HG03103 (cell line): ENCODE data around the gene MIR17HG.
"Not testable (repeated sequence)": the region's sequence is repeated elsewhere in the genome, so short reads cannot be mapped to it uniquely, and the experiment has no call there.

ENCODE experiments used
- ATAC-seq: cut with Tn5 transposase; IDR thresholded peaks from one replicate; pipeline ENCODE4 v1.9.1; 2021; ENCODE audit warnings: low read depth; ENCODE audit not compliant: unreplicated experiment

MIR17HG gene

DNA sequence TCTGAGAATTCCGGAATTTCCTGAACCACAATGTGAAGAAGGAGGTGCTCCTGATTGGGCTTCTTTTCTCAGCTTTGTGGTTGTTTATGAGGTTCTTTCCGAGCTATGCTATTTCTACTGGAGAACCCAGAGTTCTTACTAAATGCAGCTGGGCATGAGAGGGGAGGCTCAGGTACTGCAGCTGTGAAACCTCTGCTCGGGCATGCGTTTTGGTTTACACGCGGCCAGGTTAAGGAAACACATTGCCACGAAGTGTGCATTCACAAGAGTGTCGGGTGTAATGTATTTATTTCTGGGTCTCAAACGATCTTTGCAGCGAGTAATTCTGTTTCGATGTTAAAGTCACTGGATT lies 661 bp upstream of the MIR17HG start:
- peak; percentile 25 for ATAC-seq

- peak; percentile 23 for ATAC-seq
These were observed 764 bp downstream of the MIR17HG start for GRCh38 chr13:91347996-91348905.

GRCh38 chr13:91348906-91349435 lies 1.5 kb downstream of the MIR17HG start:
- peak; percentile 39 for ATAC-seq

GRCh38 chr13:91349992-91350911 lies 2.8 kb downstream of the MIR17HG start:
- ATAC-seq = no peak

DNA sequence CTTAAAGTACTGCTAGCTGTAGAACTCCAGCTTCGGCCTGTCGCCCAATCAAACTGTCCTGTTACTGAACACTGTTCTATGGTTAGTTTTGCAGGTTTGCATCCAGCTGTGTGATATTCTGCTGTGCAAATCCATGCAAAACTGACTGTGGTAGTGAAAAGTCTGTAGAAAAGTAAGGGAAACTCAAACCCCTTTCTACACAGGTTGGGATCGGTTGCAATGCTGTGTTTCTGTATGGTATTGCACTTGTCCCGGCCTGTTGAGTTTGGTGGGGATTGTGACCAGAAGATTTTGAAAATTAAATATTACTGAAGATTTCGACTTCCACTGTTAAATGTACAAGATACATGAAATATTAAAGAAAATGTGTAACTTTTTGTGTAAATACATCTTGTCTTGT lies 3.6 kb downstream of the MIR17HG start:
- no peak for ATAC-seq

DNA sequence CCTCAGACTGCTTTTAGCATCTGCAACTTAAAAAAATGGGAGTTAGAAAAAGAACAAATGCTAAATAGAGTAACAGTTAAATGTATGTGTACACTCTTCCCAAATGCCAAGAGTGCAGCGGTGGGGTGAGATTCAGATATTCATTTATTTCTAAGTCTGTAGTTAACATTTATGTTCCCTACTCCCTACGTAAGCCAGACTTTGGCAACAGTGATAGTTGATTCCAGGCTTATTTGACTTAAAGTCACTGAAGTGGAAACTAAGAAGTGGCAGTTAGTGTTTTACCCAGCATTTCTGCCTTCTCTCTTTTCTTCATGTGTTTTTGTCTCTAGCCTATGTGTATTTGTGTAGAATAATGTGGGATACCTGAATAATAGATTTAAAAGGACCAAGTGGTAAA lies 4.5 kb downstream of the MIR17HG start:
- ATAC-seq = no peak

DNA sequence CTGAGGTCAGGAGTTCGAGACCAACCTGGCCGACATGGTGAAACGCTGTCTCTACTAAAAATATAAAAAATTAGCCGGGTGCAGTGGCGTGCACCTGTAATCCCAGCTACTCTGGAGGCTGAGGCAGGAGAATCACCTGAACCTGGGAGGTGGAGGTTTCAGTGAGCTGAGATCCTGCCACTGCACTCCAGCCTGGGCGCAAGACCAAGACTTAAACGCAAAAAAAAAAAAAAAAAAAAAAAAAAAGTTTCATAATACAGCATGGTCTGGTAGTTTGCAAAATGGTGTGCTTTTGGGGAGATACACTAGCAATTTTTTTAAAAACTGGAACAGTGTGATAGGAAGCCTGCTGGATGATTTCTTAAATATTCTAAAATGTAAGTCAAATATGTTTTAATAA lies 5.4 kb downstream of the MIR17HG start:
- not testable (repeated sequence) for ATAC-seq

DNA sequence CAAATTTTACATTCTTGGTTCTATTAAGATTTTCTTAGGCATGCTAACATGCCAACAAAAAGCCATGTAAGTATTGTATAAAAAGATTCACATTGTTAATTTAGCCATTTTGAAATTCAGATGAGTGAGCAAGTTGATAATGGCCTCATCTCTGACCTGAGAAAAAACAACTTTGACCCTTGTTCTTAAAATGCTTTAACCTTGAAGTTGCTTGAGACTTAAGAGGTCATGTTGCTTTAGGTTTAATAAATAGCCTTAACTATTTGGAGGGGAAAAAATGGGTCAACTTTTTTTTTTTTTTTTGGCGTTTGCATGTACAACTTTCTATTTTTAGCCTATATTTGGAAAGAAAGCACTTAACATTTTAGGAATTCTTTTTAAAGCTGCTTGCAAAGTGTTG lies 6.0 kb downstream of the MIR17HG start:
- ATAC-seq = no peak

DNA sequence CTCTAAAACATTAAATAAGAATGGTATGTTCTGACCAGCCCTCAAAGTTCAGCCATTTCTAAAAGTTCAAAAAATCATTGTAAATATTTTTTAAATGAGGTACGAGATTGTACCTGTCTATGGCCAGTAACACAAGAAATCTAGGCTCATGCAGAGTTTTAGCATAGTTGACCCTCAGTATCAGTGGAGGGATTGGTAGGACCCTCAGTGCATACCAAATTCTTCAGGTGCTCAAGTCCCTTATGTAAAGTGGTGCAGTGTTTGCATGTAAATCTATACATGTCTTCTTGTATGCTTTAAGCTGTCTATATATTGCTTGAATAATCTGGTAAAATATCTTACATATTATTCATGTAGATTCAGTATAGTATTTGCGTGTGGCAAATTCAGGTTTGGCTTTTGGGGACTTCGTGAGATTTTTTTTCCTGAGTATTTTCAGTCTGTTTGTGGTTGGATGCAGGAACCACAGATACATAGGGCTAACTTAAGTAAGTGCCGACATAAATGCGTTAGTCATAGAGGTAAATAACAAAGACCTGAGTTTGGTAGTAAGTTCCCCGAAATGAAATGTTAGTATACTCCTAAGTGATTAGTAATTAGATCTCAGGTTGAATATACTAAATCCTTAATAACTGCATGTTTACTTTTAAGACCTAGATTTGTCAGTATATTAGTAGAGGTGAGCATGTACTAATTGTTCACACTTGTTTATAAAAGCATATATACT lies 7.8 kb downstream of the MIR17HG start:
- no peak for ATAC-seq

DNA sequence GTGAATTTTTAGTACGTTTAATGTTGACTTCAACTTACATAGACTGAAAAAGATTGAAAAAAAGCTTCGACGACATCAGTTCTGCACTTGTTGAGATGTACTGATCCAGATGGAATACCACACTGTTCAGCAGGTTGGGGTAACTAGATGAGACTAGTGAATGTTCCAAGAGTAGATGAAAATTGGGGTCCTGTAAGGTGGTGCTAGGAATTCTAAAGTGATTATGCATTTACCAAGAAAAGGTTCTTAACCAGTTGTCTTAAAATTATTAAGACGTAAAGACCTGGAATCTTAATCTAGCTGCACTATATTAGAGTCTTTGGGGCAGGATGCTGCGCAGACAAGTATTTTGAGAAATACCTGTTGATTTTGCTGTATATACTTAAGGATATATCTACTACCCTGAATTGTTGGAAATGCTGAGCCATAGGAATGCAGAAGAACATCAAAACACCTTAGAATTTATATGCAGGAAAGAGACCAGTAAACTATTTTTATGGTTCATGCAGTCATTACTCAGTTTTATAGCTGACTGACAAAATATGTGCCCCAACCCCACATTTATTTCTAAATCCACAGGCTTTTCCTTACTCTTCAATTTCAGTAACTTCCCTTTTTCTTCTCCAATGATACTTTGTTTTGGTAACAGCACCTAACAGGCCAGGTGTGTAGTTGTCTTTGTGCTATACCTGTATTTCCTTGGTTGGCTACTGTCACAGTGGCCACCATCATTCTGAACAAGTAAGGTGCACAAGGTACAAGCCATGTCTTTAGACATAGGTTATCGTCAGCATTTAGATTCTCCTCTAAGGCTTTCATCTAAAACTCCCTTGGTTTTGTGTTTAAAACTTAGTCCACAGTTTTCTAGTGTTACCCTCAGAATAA lies 8.6 kb downstream of the MIR17HG start:
- no peak for ATAC-seq

DNA sequence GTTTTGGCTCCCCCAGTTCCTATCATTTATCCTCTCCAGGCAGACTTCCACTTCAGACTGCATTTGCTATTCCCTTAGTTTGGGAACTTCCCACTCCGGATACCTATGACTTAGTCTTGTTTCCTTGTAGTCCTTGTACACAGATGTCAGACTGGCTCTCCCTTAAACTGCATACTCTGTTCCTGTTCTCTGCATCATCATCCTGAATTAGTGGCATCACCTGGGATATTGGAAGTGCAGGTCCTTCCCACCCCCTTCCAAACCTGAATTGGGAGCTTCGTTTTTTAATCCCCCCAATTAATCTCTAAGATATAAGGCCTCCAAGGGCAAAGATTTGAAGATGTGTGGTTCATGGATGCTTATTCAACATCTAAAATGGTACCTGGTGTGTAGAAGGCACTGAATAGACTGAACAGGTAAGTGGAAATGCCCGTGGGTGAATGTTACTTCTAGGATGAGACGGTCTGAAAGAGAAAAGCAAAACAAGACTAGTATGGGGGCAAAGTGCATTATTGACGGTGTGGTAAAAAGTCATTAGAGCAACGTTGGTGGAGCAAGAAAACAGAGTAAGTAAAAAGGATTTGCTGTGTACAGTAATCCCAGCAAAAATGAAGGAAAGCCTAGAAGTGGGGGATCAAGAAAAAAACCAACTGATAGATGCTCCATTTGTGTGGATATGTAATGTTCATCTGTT lies 9.6 kb downstream of the MIR17HG start:
- no peak for ATAC-seq

GRCh38 chr13:91357613-91358386 lies 10.3 kb downstream of the MIR17HG start:
- no peak for ATAC-seq

DNA sequence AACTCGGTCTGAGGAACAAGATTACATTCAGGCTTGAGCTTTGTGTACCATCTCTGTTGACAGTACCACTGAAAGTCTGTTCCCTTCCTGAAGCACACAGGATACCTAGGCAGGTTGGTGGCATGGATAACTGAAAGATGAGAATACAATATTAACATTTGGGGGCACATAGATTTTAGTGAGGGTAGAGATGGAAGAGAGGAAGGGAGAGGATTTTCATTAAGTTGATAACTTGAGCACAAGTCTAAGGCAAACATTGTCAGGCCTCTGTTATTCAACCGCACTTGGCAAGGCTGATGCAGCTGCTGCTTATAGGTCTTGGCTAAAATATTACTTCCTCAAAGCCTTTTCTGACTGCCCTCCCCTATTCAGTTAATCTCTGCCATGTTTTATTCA lies 10.9 kb downstream of the MIR17HG start:
- ATAC-seq = no peak

DNA sequence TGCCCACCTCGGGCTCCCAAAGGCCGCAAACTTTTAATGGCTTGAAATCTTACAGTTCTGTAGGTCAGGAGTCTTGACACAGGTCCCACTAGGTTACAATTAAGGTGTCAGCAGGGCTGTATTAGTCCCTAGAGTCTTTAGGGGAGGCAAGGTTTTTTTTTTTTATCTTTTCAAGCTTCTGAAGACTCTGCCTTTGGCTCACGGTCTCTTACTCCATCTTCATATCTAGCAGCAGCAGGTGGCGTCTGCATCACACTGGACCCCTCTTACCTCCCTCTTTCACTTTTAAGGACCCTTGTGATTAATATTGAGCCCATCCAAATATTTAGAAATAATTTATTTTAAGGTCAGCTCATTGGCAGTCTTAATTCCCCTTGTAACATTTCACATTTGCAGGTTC lies 11.6 kb downstream of the MIR17HG start:
- no peak for ATAC-seq

GRCh38 chr13:91359631-91360030 lies 12.1 kb downstream of the MIR17HG start:
- no peak for ATAC-seq

DNA sequence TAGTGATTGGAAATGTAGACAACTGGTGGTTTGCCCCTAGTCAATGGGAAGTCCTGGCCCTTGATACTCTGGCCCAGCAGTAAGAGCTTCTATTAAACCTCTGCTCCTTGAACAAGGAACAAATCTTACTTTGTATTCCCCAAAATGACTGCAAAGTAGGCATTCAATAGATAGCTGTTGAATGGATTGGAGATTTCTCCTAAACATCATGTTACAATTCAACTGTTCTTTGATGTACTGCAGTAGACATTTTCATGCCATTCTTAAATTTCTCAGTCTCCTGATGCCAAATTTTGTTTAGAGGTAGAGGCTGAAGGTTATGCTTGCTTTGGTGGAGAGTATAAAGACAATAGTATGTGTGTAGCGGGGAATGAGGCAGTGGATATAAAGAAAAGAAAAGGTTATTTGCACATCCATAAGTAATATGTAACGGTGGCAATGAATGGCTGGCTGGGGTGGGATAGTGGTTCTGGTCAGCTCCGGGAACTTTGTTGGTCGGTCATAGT lies 12.8 kb downstream of the MIR17HG start:
- ATAC-seq = no peak

GRCh38 chr13:91361755-91362271 lies 14.3 kb downstream of the MIR17HG start:
- ATAC-seq = no peak

- ATAC-seq = no peak
These were observed 15.4 kb downstream of the MIR17HG start for GRCh38 chr13:91362908-91363307.
